Right kidney (tissue), 1 donor: ENCODE data around the gene SYT7.

ENCODE experiments used
- DNase-seq: peaks from one replicate; pipeline ENCODE4 v3.0.0-alpha.2; 2016

Gene SYT7

DNA sequence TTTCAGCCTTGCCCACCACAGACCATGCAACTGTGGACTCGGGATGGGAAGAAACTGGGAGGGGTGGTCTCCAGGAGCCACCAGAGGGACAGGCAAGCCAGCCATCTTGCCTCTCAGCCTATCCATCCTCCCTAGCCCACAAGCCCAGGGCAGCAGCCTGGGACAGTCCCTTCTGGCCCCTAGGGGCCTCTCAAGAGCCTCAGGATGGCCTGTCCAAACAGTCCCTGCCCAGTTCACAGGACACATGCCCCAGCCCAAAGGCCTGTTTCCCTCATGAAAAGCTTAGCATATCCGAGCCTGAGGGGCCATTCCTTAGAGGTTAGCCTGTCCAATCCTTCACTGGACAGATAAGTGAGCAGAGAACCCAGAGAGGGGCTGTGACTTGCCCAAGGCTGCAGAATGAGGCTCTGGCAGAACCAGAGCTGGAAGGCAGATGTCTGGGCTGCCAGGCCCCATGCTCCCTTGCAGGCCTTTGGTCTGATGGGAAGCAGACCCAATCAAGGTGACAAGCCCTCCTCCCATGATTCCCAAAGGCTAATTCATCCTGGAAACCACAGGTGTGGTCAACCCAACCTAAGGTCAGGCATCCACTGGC, 44.1 kb downstream of the SYT7 start:
- no peak for DNase-seq

DNA sequence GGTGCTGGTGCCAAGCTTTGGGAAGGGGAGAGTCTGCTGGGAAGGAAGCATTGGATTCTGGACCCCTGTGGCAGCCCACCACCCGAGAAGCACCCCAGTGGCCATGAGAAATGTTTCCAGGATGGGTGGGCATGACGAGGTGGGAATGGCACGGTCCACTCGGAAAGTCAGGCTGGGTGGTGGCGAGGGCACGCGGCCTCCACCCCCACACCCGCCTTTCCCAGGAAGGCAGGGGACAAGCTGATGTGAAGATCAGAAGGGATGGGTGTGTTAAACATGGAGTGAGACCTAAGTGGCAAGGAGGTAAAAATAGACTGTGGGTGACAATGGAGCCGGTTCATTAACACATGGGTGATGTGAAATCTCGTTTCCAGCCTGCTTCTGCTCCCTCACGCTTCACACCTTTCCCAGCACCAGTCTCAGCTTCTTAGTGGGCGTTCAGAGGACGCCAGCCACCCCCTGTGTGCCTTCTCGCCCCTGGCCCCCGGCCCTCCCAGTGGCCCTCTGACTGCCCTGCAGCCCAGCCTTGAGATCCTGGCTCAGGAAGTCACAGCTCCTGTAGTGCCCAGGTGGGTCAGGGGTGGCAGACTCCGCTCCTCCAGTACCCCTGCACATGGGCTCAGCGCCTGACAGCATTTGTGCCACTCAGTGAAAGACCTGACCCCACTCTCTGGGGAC, 44.7 kb downstream of the SYT7 start:
- DNase-seq, result no peak

- DNase-seq, result no peak
These were observed 45.7 kb downstream of the SYT7 start for GRCh38 chr11:61534933-61535839.

DNA sequence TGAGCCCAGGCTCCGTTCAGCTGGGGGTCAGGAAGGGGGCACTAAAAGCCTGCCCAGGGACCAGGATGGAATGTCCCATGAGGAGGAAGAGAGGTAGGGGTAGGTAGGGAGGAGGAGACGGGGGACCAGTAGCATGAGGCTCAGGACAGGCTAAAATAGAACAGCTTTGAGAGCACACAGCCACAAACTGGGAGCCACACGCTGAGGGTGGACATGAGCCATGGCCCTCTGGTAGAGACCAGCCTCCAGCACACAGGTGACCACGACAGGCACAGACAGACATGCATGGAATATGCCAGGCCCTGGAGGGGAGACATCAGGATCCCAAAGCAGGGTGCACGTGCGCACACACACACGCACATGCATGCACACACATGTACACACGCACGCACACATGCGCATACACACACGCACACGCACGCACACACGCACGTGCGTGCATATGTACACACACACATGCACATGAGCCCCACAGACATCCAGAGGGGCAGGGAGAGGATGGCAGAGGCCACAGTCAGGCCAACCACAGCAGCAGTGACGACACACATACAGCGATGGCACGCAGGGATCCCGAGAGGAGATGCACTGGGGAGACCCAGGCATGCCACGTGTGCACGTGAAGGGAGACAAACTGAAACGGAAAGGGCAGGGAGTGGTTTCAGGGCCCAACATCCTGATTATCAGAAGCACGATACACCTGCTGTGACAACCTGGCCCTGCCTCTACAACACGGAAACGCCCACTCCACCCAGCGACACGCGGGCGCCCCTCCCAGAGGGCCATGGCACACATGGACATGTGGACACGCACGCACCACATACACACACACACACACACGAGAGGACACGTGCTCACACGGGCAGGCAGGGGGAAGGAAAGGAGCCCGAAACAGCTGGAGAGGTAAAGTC, 46.6 kb downstream of the SYT7 start:
- DNase-seq, result no peak

GRCh38 chr11:61533401-61533800, 47.5 kb downstream of the SYT7 start:
- no peak for DNase-seq

- no peak for DNase-seq
These were observed 47.9 kb downstream of the SYT7 start for GRCh38 chr11:61533039-61533375.

DNA sequence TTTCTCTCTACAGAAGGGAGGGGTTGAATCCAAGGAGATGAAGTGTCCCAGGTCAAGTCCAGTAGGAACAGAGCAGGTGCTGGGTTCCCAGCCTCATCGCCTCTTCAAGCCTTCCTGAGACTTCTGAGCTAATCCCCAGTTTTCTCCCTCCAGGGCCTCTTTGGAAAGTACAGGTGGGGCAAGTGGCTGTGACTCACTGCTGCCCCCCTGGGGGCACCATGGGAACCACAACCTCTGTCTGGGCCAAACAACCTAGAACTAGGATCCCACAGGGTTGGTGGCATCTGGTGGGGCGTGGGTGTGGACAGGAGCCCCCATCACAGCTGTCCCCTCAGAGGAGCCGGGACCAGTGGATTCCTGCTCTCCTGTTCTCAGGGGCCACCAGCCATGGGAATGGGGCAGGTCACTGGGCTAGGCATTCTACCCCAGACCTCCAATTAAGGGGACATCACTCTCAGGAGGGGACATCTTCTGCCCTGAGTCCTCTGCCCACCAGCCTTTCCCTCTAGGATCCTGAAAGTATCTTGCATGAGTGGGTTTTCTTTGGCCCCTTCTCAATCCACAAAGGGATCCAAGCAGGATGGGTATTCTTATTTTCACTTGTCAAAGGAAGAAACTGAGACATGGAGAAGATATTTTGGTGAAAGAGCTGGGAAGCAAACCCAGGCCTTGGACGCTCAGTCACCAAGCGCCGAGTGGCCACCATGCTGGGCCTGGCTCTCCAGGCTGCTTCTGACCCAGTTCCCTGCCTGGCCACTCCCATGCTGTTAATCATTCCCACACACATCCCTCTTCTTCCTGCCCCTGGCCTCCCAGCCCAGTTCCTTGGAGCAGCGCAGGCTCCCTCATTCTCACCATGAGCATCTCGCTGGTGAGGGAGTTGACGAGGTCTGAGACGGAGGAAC, 48.5 kb downstream of the SYT7 start:
- DNase-seq, result no peak

GRCh38 chr11:61531044-61531443, 49.8 kb downstream of the SYT7 start:
- DNase-seq, result no peak

GRCh38 chr11:61529537-61530225, 51.2 kb downstream of the SYT7 start:
- no peak for DNase-seq

DNA sequence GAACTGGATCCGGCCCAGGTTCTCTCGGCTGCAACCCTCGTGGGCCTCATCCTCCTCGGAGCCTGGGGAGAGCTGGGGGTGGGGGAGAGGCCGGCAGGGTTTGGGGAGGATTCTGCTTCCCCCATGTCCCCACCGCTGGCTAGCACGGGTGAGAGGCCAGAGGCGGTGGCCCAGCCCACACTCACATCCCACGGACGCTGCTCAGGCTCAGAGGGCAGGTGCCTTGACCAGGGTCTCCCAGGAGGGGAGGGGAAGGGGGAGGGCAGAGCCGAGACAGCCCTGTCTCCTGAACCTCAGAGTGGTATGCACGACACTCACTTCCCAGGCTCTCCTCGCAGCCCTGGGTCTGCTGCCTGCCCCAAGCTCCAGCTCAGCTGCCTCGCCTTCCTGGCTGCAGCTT, 52.8 kb downstream of the SYT7 start:
- no peak for DNase-seq

- no peak for DNase-seq
These were observed 53.7 kb downstream of the SYT7 start for GRCh38 chr11:61526956-61527731.

DNA sequence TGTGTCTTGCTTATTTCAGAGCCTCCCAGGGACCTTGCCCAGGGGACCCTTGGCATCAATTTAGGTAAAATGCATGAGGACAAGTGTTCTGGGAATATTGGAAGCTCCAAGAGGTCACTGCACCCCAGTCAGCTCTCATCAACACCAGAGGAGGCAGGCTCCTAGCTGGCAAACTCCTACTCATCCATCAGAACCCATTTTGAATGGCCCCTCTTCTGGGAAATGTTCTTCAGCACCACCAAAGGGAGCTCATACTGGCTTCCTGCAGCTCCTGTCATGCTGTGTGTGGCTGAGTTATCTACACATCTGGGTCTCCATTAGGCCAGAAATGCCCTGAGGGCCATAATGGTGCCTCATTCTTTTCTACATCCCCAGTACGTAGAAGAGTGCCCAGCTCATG, 54.6 kb downstream of the SYT7 start:
- no peak for DNase-seq

GRCh38 chr11:61524963-61525587, 55.8 kb downstream of the SYT7 start:
- no peak for DNase-seq

DNA sequence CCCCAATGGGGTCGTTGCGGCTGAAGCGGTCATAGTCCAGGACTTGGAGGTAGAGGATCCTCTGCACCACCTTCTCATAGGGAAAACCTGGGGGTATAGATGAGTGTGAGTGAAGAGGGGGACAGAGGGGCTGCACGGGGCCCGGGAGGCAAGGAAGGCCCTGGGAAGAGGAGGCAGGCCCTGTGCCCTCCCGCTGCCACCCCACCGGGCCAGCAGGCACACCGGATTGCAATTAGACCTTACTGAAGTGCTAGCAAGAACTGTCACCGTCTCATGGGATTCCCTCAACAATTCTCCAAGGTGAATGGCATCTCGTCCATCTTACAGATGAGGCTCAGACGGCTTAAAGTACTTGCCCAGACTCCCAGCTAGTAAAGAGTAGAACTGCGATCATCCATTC, 56.4 kb downstream of the SYT7 start:
- DNase-seq, result no peak

DNA sequence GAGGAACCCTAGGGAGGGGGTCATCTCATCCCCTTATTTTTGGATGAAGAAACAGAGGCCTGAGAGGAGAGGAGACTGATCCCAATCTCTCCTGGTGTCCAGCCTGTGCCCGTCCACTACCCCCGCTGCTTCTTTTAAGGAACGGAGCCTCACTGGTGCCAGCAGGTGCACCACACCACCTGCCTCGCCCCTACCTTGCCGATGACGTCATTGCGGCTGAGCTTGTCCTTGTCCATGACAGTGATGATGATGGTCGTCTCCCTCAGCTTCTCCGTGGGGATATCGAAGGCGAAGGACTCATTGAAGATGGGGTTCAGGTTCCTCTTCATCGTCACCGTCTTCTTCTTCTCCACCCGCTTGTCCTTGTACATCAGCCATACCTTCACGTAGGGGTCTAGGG, 58.0 kb downstream of the SYT7 start:
- no peak for DNase-seq

- DNase-seq, result no peak
These were observed 62.7 kb downstream of the SYT7 start for GRCh38 chr11:61518032-61518795.

DNA sequence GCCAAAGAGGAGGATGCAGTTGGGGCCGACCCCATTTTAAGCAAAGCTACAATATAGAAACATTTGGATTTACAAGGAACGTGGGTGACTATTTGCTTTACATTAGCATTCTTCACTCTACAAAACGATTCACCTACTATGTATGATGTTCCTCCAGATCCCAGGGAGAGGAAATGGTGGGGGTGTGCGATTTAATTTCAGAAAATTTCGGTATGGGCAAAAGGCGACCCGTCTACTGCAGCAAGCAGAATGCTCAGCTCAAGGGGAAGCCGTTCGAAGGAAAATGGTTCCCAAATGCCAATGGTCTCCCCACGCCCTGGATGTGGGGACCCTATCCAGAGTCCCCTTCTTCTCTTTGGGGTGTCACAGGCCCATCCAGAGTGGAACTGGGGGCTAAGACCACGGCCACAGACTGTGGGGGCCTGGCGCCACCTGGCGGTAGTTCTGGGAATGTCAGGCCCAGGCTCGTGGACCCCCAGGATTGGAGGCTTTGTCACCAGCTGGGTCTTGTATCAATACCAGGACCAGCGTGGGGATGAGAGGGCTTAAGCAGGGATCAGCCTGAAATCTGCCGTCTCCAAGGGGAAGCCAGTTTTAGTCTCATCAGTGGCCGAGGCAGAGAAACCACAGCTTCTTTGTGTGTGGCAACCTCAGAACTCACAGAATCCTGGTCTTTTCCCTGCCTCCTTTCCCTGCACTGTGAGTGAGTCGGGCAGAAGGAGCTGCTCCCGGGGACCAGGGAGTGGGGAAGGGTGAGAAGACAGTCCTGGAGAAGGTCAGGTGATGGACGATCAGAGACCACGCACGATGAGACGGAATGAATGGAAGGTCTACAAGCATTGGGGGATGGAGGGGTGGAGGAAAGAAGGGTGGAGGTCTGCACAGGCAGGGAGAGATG, 64.0 kb downstream of the SYT7 start:
- DNase-seq, result peak; percentile 60

DNA sequence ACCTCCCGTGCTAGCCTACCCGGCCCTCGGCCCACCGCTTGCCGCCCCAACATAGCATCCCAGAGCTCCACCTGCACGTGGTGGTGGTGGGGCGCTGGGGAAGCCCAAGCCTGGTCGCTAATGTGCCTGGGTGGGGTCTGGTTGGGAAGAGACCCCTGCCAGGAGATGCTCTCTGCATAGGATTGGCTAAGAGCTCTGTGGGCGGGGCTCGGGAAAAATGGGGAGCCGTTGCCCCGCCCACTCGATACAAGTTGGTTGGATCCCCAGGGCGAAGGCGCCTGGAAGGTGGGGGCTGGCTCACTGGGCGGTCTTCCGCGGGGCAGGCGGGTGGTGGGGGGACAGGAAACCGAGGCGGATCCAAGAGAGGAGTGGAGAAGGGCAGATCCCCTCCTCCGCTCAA, 64.7 kb downstream of the SYT7 start:
- DNase-seq, result no peak
